Panc1 (cell line): ENCODE data around the gene ARRDC4. TPM values are rescaled to one million over a fixed set of nuclear protein-coding genes. Genes with fewer than 3 reads are reported as not detected.

ENCODE experiments used
- ATAC-seq: fragments of 200-7000 bp; cut with Tn5 transposase; 2 replicates; pipeline ENCODE4 v1.9.1; 2020; ENCODE audit warnings: mild to moderate bottlenecking, moderate library complexity
- BruUV-seq: library from RNA; stranded (reverse); fragments of 400-500 nt; replicated peaks from 2 replicates; lab custom pipeline; 2021; lab: Mats Ljungman, UMichigan
- CTCF ChIA-PET: fragments of 300-600 bp; sonication (Branson Sonifier 250); formaldehyde crosslinking; loops from one replicate; lab custom pipeline; 2022; ENCODE audit warnings: antibody characterized with exemption; lab: Charles Lee
- POLR2A ChIA-PET: fragments of 300-600 bp; sonication (Branson Sonifier 250); formaldehyde crosslinking; loops from one replicate; lab custom pipeline; 2022; ENCODE audit warnings: antibody characterized with exemption; lab: Charles Lee
- DNase-seq: peaks from one replicate; pipeline ENCODE4 v3.0.0-alpha.2; 2010; ENCODE audit warnings: low read depth, low spot score
- H3K27ac ChIP-seq: 2 replicates; pipeline ENCODE4 v1.5.1; 2011; ENCODE audit warnings: mild to moderate bottlenecking, low read length, inconsistent platforms
- H3K27me3 ChIP-seq: fragments of 200-500 bp; sonication (Bioruptor generic); 2 replicates; pipeline ENCODE4 v1.6.0; 2014; ENCODE audit warnings: low read length, inconsistent platforms; ENCODE audit not compliant: control insufficient read depth, insufficient read depth
- H3K36me3 ChIP-seq: fragments of 200-500 bp; sonication (Bioruptor generic); 2 replicates; pipeline ENCODE4 v1.5.1; 2014; ENCODE audit warnings: inconsistent platforms, mild to moderate bottlenecking, low read length, moderate library complexity; ENCODE audit not compliant: control insufficient read depth, insufficient read depth
- H3K4me1 ChIP-seq: 2 replicates; pipeline ENCODE4 v1.5.1; 2011; ENCODE audit warnings: inconsistent platforms, mild to moderate bottlenecking, low read length, moderate library complexity; ENCODE audit not compliant: control insufficient read depth, insufficient read depth
- H3K4me3 ChIP-seq, 2 experiments: 2 replicates each; pipeline ENCODE4 v1.5.1; 2011 to 2012; ENCODE audit warnings: low read depth in 2 of 2, low read length in 2 of 2, mild to moderate bottlenecking in 2 of 2, inconsistent platforms in 1 of 2, moderate library complexity in 1 of 2
- H3K9me3 ChIP-seq: fragments of 200-500 bp; sonication (Bioruptor generic); 2 replicates; pipeline ENCODE4 v1.5.1; 2014; ENCODE audit warnings: low read depth, mild to moderate bottlenecking, inconsistent platforms, low read length, moderate library complexity; ENCODE audit not compliant: control insufficient read depth, insufficient read depth
- POLR2AphosphoS5 ChIP-seq: IDR thresholded peaks from 2 replicates; pipeline ENCODE4 v1.6.1; 2012; ENCODE audit warnings: mild to moderate bottlenecking, low read depth, low read length, moderate library complexity
- SIN3A ChIP-seq: IDR thresholded peaks from 2 replicates; pipeline ENCODE4 v1.6.1; 2012; ENCODE audit warnings: low read depth, mild to moderate bottlenecking, low read length, moderate library complexity, borderline replicate concordance; ENCODE audit not compliant: insufficient read depth
- TCF7L2 ChIP-seq: IDR thresholded peaks from 2 replicates; pipeline ENCODE4 v1.6.1; 2011; ENCODE audit warnings: mild to moderate bottlenecking, low read depth, low read length, inconsistent platforms
- in situ Hi-C: cut with HindIII; loops from 2 replicates; pipeline ENCODE4 v1.10.0; 2016; ENCODE audit warnings: low sequenced_read_pairs, low pct_unique_long_range_greater_than_20kb
- intact Hi-C: fragments of 100-400 bp; cut with micrococcal nuclease; formaldehyde crosslinking; loops from one replicate; pipeline ENCODE4 v1.10.0; 2022; ENCODE audit not compliant: unreplicated experiment
- total RNA-seq: library from RNA; stranded (reverse); gene quantifications from one replicate; pipeline ENCODE4 v1.2.1, GENCODE V29; 2021; ENCODE audit not compliant: unreplicated experiment
- TF ChIP-seq, protein P1 (sequence below), 2 experiments: IDR thresholded peaks; 2 replicates each; pipeline ENCODE4 v1.6.1; 2011 to 2012; ENCODE audit warnings: low read depth in 2 of 2, control low read depth in 1 of 2, low read length in 1 of 2, mild to moderate bottlenecking in 1 of 2, moderate library complexity in 1 of 2; ENCODE audit not compliant: insufficient read depth in 1 of 2
- TF ChIP-seq, protein P2 (sequence below): fragments of 450-650 bp; IDR thresholded peaks from 2 replicates; pipeline ENCODE4 v1.5.1; 2017; ENCODE audit warnings: mild to moderate bottlenecking

Gene ARRDC4
- total RNA-seq, 1 experiment from 2014 or later: 2.9 TPM

DNA sequence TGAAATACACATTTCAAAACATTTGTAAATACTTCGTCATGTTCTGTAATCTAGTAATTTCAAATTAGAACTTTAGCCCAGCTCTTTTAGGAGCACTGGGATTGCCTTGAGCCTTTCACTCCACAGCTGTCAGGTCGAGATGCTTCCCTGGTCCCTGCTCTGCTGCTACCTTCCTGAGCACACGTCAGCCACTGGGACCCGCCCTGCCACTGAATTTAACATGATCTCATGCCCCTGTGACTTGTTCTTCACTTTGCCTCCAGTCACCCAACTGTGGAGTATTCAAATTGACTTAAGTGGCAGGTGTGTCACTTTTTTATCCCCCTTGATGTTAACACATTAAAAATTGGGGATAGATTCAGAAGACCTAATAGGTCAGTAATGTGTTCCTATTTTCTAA, 3.3 kb downstream of the ARRDC4 start:
- H3K27ac ChIP-seq: no peak overlapping the region
- DNase-seq: no peak
- BruUV-seq: no TSS peak
- ATAC-seq: no peak
- POLR2A ChIA-PET: no interaction called here
- no peak overlapping the region for H3K4me3 ChIP-seq
- no peaks in the 10 kb centered on the region for H3K27me3 ChIP-seq
- H3K4me1 ChIP-seq: peaks cover 3% of the 10 kb centered on the region
- CTCF ChIA-PET: no interaction called here
- intact Hi-C loops: no loop called here
- TF ChIP-seq TCF7L2 (no peak), SIN3A (no peak), POLR2AphosphoS5 (no peak)
- TF ChIP-seq, protein P1, sequence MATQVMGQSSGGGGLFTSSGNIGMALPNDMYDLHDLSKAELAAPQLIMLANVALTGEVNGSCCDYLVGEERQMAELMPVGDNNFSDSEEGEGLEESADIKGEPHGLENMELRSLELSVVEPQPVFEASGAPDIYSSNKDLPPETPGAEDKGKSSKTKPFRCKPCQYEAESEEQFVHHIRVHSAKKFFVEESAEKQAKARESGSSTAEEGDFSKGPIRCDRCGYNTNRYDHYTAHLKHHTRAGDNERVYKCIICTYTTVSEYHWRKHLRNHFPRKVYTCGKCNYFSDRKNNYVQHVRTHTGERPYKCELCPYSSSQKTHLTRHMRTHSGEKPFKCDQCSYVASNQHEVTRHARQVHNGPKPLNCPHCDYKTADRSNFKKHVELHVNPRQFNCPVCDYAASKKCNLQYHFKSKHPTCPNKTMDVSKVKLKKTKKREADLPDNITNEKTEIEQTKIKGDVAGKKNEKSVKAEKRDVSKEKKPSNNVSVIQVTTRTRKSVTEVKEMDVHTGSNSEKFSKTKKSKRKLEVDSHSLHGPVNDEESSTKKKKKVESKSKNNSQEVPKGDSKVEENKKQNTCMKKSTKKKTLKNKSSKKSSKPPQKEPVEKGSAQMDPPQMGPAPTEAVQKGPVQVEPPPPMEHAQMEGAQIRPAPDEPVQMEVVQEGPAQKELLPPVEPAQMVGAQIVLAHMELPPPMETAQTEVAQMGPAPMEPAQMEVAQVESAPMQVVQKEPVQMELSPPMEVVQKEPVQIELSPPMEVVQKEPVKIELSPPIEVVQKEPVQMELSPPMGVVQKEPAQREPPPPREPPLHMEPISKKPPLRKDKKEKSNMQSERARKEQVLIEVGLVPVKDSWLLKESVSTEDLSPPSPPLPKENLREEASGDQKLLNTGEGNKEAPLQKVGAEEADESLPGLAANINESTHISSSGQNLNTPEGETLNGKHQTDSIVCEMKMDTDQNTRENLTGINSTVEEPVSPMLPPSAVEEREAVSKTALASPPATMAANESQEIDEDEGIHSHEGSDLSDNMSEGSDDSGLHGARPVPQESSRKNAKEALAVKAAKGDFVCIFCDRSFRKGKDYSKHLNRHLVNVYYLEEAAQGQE (IDR thresholded peaks at IDR 0.05; ENCODE audit: insufficient read depth in 1 of 2, low read depth in 2 of 2, low read length in 1 of 2): no peak
- TF ChIP-seq, protein P2, sequence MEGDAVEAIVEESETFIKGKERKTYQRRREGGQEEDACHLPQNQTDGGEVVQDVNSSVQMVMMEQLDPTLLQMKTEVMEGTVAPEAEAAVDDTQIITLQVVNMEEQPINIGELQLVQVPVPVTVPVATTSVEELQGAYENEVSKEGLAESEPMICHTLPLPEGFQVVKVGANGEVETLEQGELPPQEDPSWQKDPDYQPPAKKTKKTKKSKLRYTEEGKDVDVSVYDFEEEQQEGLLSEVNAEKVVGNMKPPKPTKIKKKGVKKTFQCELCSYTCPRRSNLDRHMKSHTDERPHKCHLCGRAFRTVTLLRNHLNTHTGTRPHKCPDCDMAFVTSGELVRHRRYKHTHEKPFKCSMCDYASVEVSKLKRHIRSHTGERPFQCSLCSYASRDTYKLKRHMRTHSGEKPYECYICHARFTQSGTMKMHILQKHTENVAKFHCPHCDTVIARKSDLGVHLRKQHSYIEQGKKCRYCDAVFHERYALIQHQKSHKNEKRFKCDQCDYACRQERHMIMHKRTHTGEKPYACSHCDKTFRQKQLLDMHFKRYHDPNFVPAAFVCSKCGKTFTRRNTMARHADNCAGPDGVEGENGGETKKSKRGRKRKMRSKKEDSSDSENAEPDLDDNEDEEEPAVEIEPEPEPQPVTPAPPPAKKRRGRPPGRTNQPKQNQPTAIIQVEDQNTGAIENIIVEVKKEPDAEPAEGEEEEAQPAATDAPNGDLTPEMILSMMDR: no peak
- in situ Hi-C loops: no loop called here
- H3K9me3 ChIP-seq: no peaks in the 10 kb centered on the region
- no peaks in the 10 kb centered on the region; the same call in 1 of the 2 replicates for H3K36me3 ChIP-seq

DNA sequence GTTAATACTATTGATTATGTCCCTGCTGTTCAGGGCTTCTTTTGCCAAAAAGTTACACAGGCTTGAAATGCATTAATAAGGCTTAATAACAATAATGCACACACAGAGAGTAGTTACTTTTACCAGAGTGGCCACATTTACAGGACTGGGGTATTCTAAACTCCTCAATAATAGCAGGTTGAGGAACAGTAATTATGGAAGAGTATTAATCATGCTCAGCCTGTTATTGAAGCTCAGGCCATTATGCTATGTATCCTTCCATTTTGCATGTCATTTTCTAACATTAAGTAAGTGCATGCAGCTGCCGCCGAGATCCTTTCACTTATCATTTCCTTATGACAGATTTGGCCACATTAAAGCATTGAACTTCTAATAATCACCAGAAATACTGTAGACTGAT, 5.7 kb downstream of the ARRDC4 start:
- no peaks in the 10 kb centered on the region for H3K27me3 ChIP-seq

More for the DNA sequence above, 5.7 kb downstream of the ARRDC4 start:
- Histone ChIP-seq H3K36me3 (no peaks in the 10 kb centered on the region), H3K4me1 (no peaks in the 10 kb centered on the region; the same call in 1 of the 2 replicates), H3K27ac (no peak overlapping the region), H3K4me3 (no peak overlapping the region), H3K9me3 (no peaks in the 10 kb centered on the region)
- ATAC-seq: no peak
- in situ Hi-C loops: no loop called here
- BruUV-seq: no TSS peak
- CTCF ChIA-PET: no interaction called here
- intact Hi-C loops: no loop called here
- DNase-seq: no peak
- POLR2A ChIA-PET: no interaction called here
- TF ChIP-seq, protein P2: no peak
- TF ChIP-seq TCF7L2 (no peak), POLR2AphosphoS5 (no peak), SIN3A (no peak)
- TF ChIP-seq, protein P1 (IDR thresholded peaks at IDR 0.05; ENCODE audit: insufficient read depth in 1 of 2, low read depth in 2 of 2, low read length in 1 of 2): no peak
